Thoracic aorta (tissue), 2 donors: ENCODE results near the gene TEKT3. TPM values are rescaled to one million over a fixed set of nuclear protein-coding genes. Genes with fewer than 3 reads are reported as not detected.

Source experiments
- ATAC-seq: fragments of 150-250 bp; one replicate; pipeline ENCODE4 v1.8.0; 2017; ENCODE audit warnings: low read depth; ENCODE audit not compliant: insufficient number of reproducible peaks, low FRiP score
- DNase-seq: peaks from one replicate; pipeline ENCODE4 v3.0.0-alpha.2; 2020; ENCODE audit warnings: low spot score
- H3K27ac ChIP-seq, 2 donors: fragments of 200-600 bp; sonication (generic); 1 replicate in 1 of 2; 2 replicates in 1 of 2; pipeline ENCODE4 v1.5.1; 2016; ENCODE audit warnings: mild to moderate bottlenecking in 2 of 2, moderate library complexity in 2 of 2
- H3K27me3 ChIP-seq: fragments of 200-600 bp; sonication (generic); replicated peaks from 2 replicates; pipeline ENCODE4 v1.6.0; 2016; ENCODE audit warnings: mild to moderate bottlenecking; ENCODE audit not compliant: insufficient read depth
- H3K36me3 ChIP-seq: fragments of 200-600 bp; sonication (generic); one replicate; pipeline ENCODE4 v1.5.1; 2016
- H3K4me1 ChIP-seq, 2 donors: fragments of 200-600 bp; sonication (generic); 1 replicate in 1 of 2; 2 replicates in 1 of 2; pipeline versions ENCODE4 v1.5.1 to v1.6.0; 2016; ENCODE audit warnings: low read depth in 2 of 2, mild to moderate bottlenecking in 1 of 2; ENCODE audit not compliant: control insufficient read depth in 1 of 2
- H3K4me3 ChIP-seq: fragments of 200-600 bp; sonication (generic); 2 replicates; pipeline ENCODE4 v1.5.1; 2016; ENCODE audit warnings: mild to moderate bottlenecking
- H3K9me3 ChIP-seq: fragments of 200-600 bp; sonication (generic); 2 replicates; pipeline ENCODE4 v1.5.1; 2016
- CTCF ChIP-seq: fragments of 200-600 bp; sonication (generic); IDR thresholded peaks from one replicate; pipeline ENCODE4 v1.5.1; 2019; ENCODE audit warnings: antibody characterized with exemption
- total RNA-seq, 2 donors: library from RNA; depleted of rRNA; stranded (reverse); fragments of >200 nt; gene quantifications; one replicate each; pipeline versions ENCODE4 v1.1.0 to v1.2.3, GENCODE V29; 2016

TEKT3 gene
- total RNA-seq, 2 donors from 2014 or later: not detected

- Histone ChIP-seq H3K4me3 (no peak overlapping the region), H3K27ac (no peak overlapping the region)
Observed at GRCh38 chr17:15307710-15308111, 33.7 kb downstream of the TEKT3 start.

GRCh38 chr17:15303851-15304250 lies 37.5 kb downstream of the TEKT3 start:
- no peaks in the 10 kb centered on the region for H3K9me3 ChIP-seq
- ATAC-seq (no peak), DNase-seq (no peak)
- no peak overlapping the region for H3K27ac ChIP-seq
- no peaks in the 10 kb centered on the region for H3K27me3 ChIP-seq
- TF ChIP-seq CTCF: no peak
- no peak overlapping the region for H3K4me3 ChIP-seq
- H3K4me1 ChIP-seq: no peaks in the 10 kb centered on the region
- H3K36me3 ChIP-seq: no peaks in the 10 kb centered on the region

More at GRCh38 chr17:15307710-15308111, 33.7 kb downstream of the TEKT3 start:
- Histone ChIP-seq H3K36me3 (no peaks in the 10 kb centered on the region), H3K4me1 (no peaks in the 10 kb centered on the region), H3K27me3 (no peaks in the 10 kb centered on the region), H3K9me3 (no peaks in the 10 kb centered on the region)
- DNase-seq: no peak
- no peak for TF ChIP-seq CTCF
- no peak for ATAC-seq

GRCh38 chr17:15303268-15303667 lies 38.1 kb downstream of the TEKT3 start:
- ATAC-seq: no peak

GRCh38 chr17:15301845-15302244 lies 39.6 kb downstream of the TEKT3 start:
- Histone ChIP-seq H3K36me3 (no peaks in the 10 kb centered on the region), H3K27ac (no peak overlapping the region), H3K27me3 (no peaks in the 10 kb centered on the region), H3K9me3 (no peaks in the 10 kb centered on the region), H3K4me1 (no peaks in the 10 kb centered on the region), H3K4me3 (no peak overlapping the region)
- no peak for ATAC-seq
- no peak for DNase-seq
- TF ChIP-seq CTCF: no peak

More at GRCh38 chr17:15303268-15303667, 38.1 kb downstream of the TEKT3 start:
- H3K4me3 ChIP-seq: no peak overlapping the region
- no peak for DNase-seq
- H3K36me3 ChIP-seq: no peaks in the 10 kb centered on the region
- no peak for TF ChIP-seq CTCF
- H3K27ac ChIP-seq: no peak overlapping the region
- no peaks in the 10 kb centered on the region for H3K27me3 ChIP-seq
- H3K4me1 ChIP-seq: no peaks in the 10 kb centered on the region
- no peaks in the 10 kb centered on the region for H3K9me3 ChIP-seq

GRCh38 chr17:15298176-15298575 lies 43.2 kb downstream of the TEKT3 start:
- no peak for TF ChIP-seq CTCF
- Histone ChIP-seq H3K36me3 (no peaks in the 10 kb centered on the region), H3K4me3 (no peak overlapping the region)

More at GRCh38 chr17:15298176-15298575, 43.2 kb downstream of the TEKT3 start:
- Histone ChIP-seq H3K4me1 (no peaks in the 10 kb centered on the region), H3K27me3 (no peaks in the 10 kb centered on the region), H3K9me3 (no peaks in the 10 kb centered on the region), H3K27ac (no peak overlapping the region)
- ATAC-seq (no peak), DNase-seq (no peak)
